ENCODE data around the gene LYRM4. TPM values are rescaled to one million over a fixed set of nuclear protein-coding genes. Genes with fewer than 3 reads are reported as not detected.
A peak's percentile ranks its signal among the peaks of the same experiment; 100 is the strongest.

Gene LYRM4
- total RNA-seq, 1 donor from 2014 or later = 27.1 TPM

GRCh38 chr6:5078121-5078669, 182.6 kb downstream of the LYRM4 start:
- peaks cover 8% of the 10 kb centered on the region for H3K4me1 Mint-ChIP-seq (ENCODE audit: unreplicated experiment)

GRCh38 chr6:5076931-5077330, 183.8 kb downstream of the LYRM4 start:
- DNase-seq (ENCODE audit: extremely low spot score, unreplicated experiment) = peak; percentile 69
- H3K4me1 Mint-ChIP-seq (ENCODE audit: unreplicated experiment) = peaks cover 2% of the 10 kb centered on the region
- H3K27me3 Mint-ChIP-seq (ENCODE audit: unreplicated experiment) = no peaks in the 10 kb centered on the region
- H3K4me3 Mint-ChIP-seq (ENCODE audit: unreplicated experiment) = no peak overlapping the region
- H3K9me3 Mint-ChIP-seq (ENCODE audit: unreplicated experiment) = peaks cover 4% of the 10 kb centered on the region
- TF ChIP-seq, protein P1, sequence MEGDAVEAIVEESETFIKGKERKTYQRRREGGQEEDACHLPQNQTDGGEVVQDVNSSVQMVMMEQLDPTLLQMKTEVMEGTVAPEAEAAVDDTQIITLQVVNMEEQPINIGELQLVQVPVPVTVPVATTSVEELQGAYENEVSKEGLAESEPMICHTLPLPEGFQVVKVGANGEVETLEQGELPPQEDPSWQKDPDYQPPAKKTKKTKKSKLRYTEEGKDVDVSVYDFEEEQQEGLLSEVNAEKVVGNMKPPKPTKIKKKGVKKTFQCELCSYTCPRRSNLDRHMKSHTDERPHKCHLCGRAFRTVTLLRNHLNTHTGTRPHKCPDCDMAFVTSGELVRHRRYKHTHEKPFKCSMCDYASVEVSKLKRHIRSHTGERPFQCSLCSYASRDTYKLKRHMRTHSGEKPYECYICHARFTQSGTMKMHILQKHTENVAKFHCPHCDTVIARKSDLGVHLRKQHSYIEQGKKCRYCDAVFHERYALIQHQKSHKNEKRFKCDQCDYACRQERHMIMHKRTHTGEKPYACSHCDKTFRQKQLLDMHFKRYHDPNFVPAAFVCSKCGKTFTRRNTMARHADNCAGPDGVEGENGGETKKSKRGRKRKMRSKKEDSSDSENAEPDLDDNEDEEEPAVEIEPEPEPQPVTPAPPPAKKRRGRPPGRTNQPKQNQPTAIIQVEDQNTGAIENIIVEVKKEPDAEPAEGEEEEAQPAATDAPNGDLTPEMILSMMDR (IDR thresholded peaks at IDR 0.05) = no peak
- H3K27ac Mint-ChIP-seq (ENCODE audit: unreplicated experiment) = no peak overlapping the region
- H3K36me3 Mint-ChIP-seq (ENCODE audit: unreplicated experiment) = no peaks in the 10 kb centered on the region

More at GRCh38 chr6:5078121-5078669, 182.6 kb downstream of the LYRM4 start:
- Mint-ChIP-seq H3K27ac (ENCODE audit: unreplicated experiment) (no peak overlapping the region), H3K4me3 (ENCODE audit: unreplicated experiment) (no peak overlapping the region), H3K27me3 (ENCODE audit: unreplicated experiment) (no peaks in the 10 kb centered on the region), H3K9me3 (ENCODE audit: unreplicated experiment) (peaks cover 4% of the 10 kb centered on the region), H3K36me3 (ENCODE audit: unreplicated experiment) (no peaks in the 10 kb centered on the region)
- TF ChIP-seq, protein P1 (IDR thresholded peaks at IDR 0.05) = peak; percentile 19
- no peak for DNase-seq (ENCODE audit: extremely low spot score, unreplicated experiment)

DNA sequence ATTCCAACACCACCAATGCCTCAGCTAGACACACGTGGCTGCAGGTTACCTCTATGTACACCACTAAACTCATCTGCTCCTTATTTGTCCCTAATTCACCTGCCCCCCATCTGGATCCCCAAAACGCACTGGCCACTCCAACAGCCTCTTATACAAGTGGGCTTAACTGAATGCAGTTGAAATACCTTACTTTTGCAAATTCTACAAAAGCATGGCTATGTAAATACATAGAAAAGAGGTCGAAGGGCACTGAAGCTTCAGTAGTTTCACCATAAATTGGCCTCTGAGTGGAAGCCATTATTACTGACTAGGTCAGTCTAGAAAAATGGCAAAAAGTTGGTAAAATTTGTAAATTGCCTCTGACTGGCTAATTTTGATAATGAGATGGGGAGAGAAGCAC, 186.8 kb downstream of the LYRM4 start:
- no peaks in the 10 kb centered on the region for H3K36me3 Mint-ChIP-seq (ENCODE audit: unreplicated experiment)
- no peak overlapping the region for H3K27ac Mint-ChIP-seq (ENCODE audit: unreplicated experiment)
- TF ChIP-seq, protein P1 (IDR thresholded peaks at IDR 0.05) = no peak
- H3K4me3 Mint-ChIP-seq (ENCODE audit: unreplicated experiment) = no peak overlapping the region
- no peaks in the 10 kb centered on the region for H3K4me1 Mint-ChIP-seq (ENCODE audit: unreplicated experiment)
- DNase-seq (ENCODE audit: extremely low spot score, unreplicated experiment) = no peak
- H3K27me3 Mint-ChIP-seq (ENCODE audit: unreplicated experiment) = no peaks in the 10 kb centered on the region
- peaks cover 4% of the 10 kb centered on the region for H3K9me3 Mint-ChIP-seq (ENCODE audit: unreplicated experiment)

DNA sequence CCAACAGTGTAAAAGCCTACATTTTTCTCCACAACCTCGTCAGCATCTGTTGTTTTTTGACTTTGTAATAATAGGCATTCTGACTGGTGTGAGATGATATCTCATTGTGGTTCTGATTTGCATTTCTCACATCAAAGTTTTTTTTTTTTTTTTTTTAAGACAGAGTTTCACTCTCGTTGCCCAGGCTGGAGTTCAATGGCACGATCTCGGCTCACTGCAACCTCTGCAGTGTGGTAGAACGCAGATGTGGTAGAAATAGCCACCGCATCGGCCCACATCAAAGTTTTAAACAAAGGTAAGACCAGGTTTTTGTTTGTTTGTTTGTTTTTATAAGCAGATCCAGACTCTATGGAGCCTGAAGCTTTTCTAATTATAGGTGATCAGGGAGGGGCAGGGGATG, 188.3 kb downstream of the LYRM4 start:
- peak; percentile 23 for DNase-seq (ENCODE audit: extremely low spot score, unreplicated experiment)
- TF ChIP-seq, protein P1 (IDR thresholded peaks at IDR 0.05) = no peak
- Mint-ChIP-seq H3K36me3 (ENCODE audit: unreplicated experiment) (no peaks in the 10 kb centered on the region), H3K27me3 (ENCODE audit: unreplicated experiment) (no peaks in the 10 kb centered on the region), H3K4me3 (ENCODE audit: unreplicated experiment) (no peak overlapping the region), H3K4me1 (ENCODE audit: unreplicated experiment) (no peaks in the 10 kb centered on the region), H3K27ac (ENCODE audit: unreplicated experiment) (no peak overlapping the region), H3K9me3 (ENCODE audit: unreplicated experiment) (peaks cover 5% of the 10 kb centered on the region)

- Mint-ChIP-seq H3K36me3 (ENCODE audit: unreplicated experiment) (no peaks in the 10 kb centered on the region), H3K27ac (ENCODE audit: unreplicated experiment) (no peak overlapping the region), H3K27me3 (ENCODE audit: unreplicated experiment) (no peaks in the 10 kb centered on the region), H3K4me1 (ENCODE audit: unreplicated experiment) (no peaks in the 10 kb centered on the region), H3K4me3 (ENCODE audit: unreplicated experiment) (no peak overlapping the region), H3K9me3 (ENCODE audit: unreplicated experiment) (peaks cover 10% of the 10 kb centered on the region)
- no peak for DNase-seq (ENCODE audit: extremely low spot score, unreplicated experiment)
- TF ChIP-seq, protein P1 (IDR thresholded peaks at IDR 0.05) = no peak
Measured at GRCh38 chr6:5071216-5071615, 189.5 kb downstream of the LYRM4 start.

All from osteocyte (in vitro differentiated cells).